Neutrophil (primary cell): ENCODE data around the gene MAP3K9.
"Not testable (repeated sequence)": the region's sequence is repeated elsewhere in the genome, so short reads cannot be mapped to it uniquely, and the experiment has no call there.

Experiments used
- H3K27ac ChIP-seq: fragments of 200-600 bp; sonication (generic); 2 replicates; pipeline ENCODE4 v1.5.1; 2016; ENCODE audit warnings: mild to moderate bottlenecking, moderate library complexity
- H3K27me3 ChIP-seq: fragments of 200-600 bp; sonication (generic); 2 replicates; pipeline ENCODE4 v1.6.0; 2016; ENCODE audit warnings: mild to moderate bottlenecking
- H3K36me3 ChIP-seq: fragments of 200-600 bp; sonication (generic); 2 replicates; pipeline ENCODE4 v1.5.1; 2017
- H3K4me1 ChIP-seq, 2 experiments: fragments of 200-600 bp in 1 of 2; sonication (generic) in 1 of 2; 1 replicate in 1 of 2; 2 replicates in 1 of 2; pipeline versions ENCODE4 v1.5.1 to v1.6.1; 2013 to 2016; ENCODE audit warnings: low read depth in 1 of 2, low read length in 1 of 2, mild to moderate bottlenecking in 1 of 2, moderate library complexity in 1 of 2; ENCODE audit not compliant: control insufficient read depth in 1 of 2, insufficient read depth in 1 of 2
- H3K4me3 ChIP-seq, 2 experiments: fragments of 200-600 bp in 1 of 2; sonication (generic) in 1 of 2; 1 replicate in 1 of 2; 2 replicates in 1 of 2; pipeline ENCODE4 v1.5.1; 2013 to 2016; ENCODE audit warnings: low read depth in 1 of 2, low read length in 1 of 2, mild to moderate bottlenecking in 1 of 2, moderate library complexity in 1 of 2
- H3K9me3 ChIP-seq: fragments of 200-600 bp; sonication (generic); 2 replicates; pipeline ENCODE4 v1.5.1; 2016
- CTCF ChIP-seq: fragments of 200-600 bp; sonication (generic); IDR thresholded peaks from 2 replicates; pipeline ENCODE4 v1.5.1; 2016; ENCODE audit warnings: antibody characterized with exemption

Gene MAP3K9

GRCh38 chr14:70809225-70810219 lies at the start of gene MAP3K9:
MAP3K9 (minus strand) TSS chr14:70809513; CDS start chr14:70809171, 342 bp downstream.
- no peak for TF ChIP-seq CTCF
- no peaks in the 10 kb centered on the region for H3K9me3 ChIP-seq
- peaks cover 10 to 17% of the 10 kb centered on the region in 2 experiments for H3K4me1 ChIP-seq
- peak within 1 kb of the TSS; percentile 61 to 92 for H3K4me3 ChIP-seq
- no peaks in the 10 kb centered on the region for H3K36me3 ChIP-seq
- no peak within 1 kb of the TSS for H3K27ac ChIP-seq
- H3K27me3 ChIP-seq = peaks cover 100% of the 10 kb centered on the region

- no peak overlapping the region for H3K4me3 ChIP-seq
- no peaks in the 10 kb centered on the region for H3K36me3 ChIP-seq
- H3K4me1 ChIP-seq = peaks cover 0 to 4% of the 10 kb centered on the region in 2 experiments
- no peak for TF ChIP-seq CTCF
- no peaks in the 10 kb centered on the region for H3K9me3 ChIP-seq
- H3K27ac ChIP-seq = no peak overlapping the region
- H3K27me3 ChIP-seq = no peaks in the 10 kb centered on the region
Observed at GRCh38 chr14:70858641-70859040, 49.3 kb upstream of the MAP3K9 start.

DNA sequence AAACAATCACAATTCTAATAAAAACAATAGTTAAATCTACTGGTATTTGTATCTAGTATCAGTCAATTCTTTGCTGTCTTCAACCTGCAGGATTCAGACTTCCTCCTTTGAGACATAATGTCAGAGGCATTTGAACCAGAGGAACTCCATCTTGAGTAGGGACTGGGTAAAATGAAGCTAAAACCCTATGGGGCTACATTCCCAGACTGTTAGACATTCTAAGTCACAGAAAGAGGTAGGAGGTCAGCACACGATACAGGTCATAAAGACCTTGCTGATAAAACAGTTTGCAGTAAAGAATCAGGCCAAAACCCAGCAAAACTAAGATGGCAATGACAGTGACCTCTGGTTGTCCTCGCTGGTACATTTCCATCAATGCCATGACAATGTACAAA lies 48.2 kb upstream of the MAP3K9 start:
- Histone ChIP-seq H3K27ac (no peak overlapping the region), H3K36me3 (no peaks in the 10 kb centered on the region), H3K4me3 (no peak overlapping the region), H3K27me3 (no peaks in the 10 kb centered on the region), H3K9me3 (no peaks in the 10 kb centered on the region), H3K4me1 (peaks cover 0 to 4% of the 10 kb centered on the region in 2 experiments)
- no peak for TF ChIP-seq CTCF

DNA sequence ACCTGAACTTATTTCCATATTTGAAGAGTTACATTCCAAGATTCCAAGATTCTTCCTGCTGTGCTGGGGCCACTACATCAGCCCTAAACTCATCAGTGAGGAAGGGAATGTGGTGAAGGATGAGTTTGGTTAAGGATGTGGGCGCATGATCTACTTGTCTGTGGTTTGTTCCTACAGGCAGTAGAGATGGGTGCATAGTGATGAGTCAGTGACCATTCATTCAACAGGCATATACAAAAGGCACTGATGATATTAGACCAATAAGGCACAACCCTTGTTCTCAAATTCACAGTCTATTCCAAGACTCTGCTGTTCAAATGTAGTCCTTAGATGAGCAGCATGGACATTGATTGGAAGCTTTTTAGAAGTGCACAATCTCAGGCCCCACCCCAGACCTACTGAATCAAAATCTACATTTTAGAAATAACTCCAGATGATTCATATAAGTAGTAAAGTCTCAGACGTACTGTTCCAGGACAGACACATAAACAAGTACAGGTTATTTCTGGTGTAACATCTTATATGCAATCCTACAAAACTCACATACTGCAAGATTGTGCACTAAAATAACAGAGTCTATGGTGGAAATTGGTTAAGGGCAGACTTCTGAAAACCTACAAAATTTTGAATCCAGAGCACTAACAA lies 47.7 kb upstream of the MAP3K9 start:
- no peaks in the 10 kb centered on the region for H3K36me3 ChIP-seq
- H3K9me3 ChIP-seq = no peaks in the 10 kb centered on the region
- peaks cover 0 to 4% of the 10 kb centered on the region in 2 experiments for H3K4me1 ChIP-seq
- H3K4me3 ChIP-seq = no peak overlapping the region
- no peaks in the 10 kb centered on the region for H3K27me3 ChIP-seq
- H3K27ac ChIP-seq = no peak overlapping the region
- no peak for TF ChIP-seq CTCF

GRCh38 chr14:70855486-70855885 lies 46.2 kb upstream of the MAP3K9 start:
- H3K4me1 ChIP-seq = peaks cover 0 to 4% of the 10 kb centered on the region in 2 experiments
- H3K4me3 ChIP-seq = no peak overlapping the region
- no peaks in the 10 kb centered on the region for H3K36me3 ChIP-seq
- no peak overlapping the region for H3K27ac ChIP-seq
- no peak for TF ChIP-seq CTCF
- H3K27me3 ChIP-seq = no peaks in the 10 kb centered on the region
- no peaks in the 10 kb centered on the region for H3K9me3 ChIP-seq

- H3K4me3 ChIP-seq, H3K36me3 ChIP-seq, H3K9me3 ChIP-seq, H3K27me3 ChIP-seq, H3K4me1 ChIP-seq, H3K27ac ChIP-seq: not testable (repeated sequence)
Observed at GRCh38 chr14:70853658-70854057, 44.3 kb upstream of the MAP3K9 start.
